Esophagus squamous epithelium (tissue), 5 donors: ENCODE results near the gene TLN1. TPM values are rescaled to one million over a fixed set of nuclear protein-coding genes. Genes with fewer than 3 reads are reported as not detected.

ENCODE experiments used
- DNase-seq: peaks from one replicate; lab custom pipeline; 2025; lab: John Stamatoyannopoulos, UW
- H3K27ac ChIP-seq, 4 donors: fragments of 200-600 bp; sonication (generic); one replicate each; pipeline ENCODE4 v1.5.1; 2016 to 2019; ENCODE audit warnings: mild to moderate bottlenecking in 1 of 4
- H3K27me3 ChIP-seq, 4 donors: fragments of 200-600 bp; sonication (generic); 1 replicate in 3 of 4; 2 replicates in 1 of 4; pipeline versions ENCODE4 v1.5.1 to v1.6.0; 2017 to 2021; ENCODE audit warnings: antibody characterized with exemption in 1 of 4
- H3K36me3 ChIP-seq, 3 donors: fragments of 200-600 bp; sonication (generic); one replicate each; pipeline ENCODE4 v1.5.1; 2016 to 2019
- H3K4me1 ChIP-seq, 3 donors: fragments of 200-600 bp; sonication (generic); one replicate each; pipeline ENCODE4 v1.5.1; 2017 to 2019
- H3K4me3 ChIP-seq, 4 donors: fragments of 200-600 bp; sonication (generic); 1 replicate in 3 of 4; 2 replicates in 1 of 4; pipeline ENCODE4 v1.5.1; 2016 to 2019; ENCODE audit warnings: mild to moderate bottlenecking in 2 of 4, moderate library complexity in 1 of 4
- H3K9me3 ChIP-seq, 3 donors: fragments of 200-600 bp; sonication (generic); one replicate each; pipeline ENCODE4 v1.5.1; 2016 to 2019
- POLR2A ChIP-seq, 4 donors: fragments of 450-650 bp; IDR thresholded peaks; one replicate each; pipeline ENCODE4 v1.6.1; 2017; ENCODE audit warnings: antibody characterized with exemption in 4 of 4, mild to moderate bottlenecking in 4 of 4, moderate library complexity in 3 of 4
- WGBS, 2 donors: methylation state at CpG; one replicate each; pipeline ENCODE4 v1.1.5; 2018; 5-methylcytosine and 5-hydroxymethylcytosine counted together
- intact Hi-C: fragments of 100-400 bp; cut with DNase I; formaldehyde crosslinking; loops from one replicate; pipeline ENCODE4 v1.15.0; 2022
- total RNA-seq, 4 donors: library from RNA; depleted of rRNA; stranded (reverse); fragments of >200 nt; gene quantifications; one replicate each; pipeline ENCODE4 v1.1.0, GENCODE V29; 2016
- TF ChIP-seq, protein P1 (sequence below), 6 experiments: fragments of 450-650 bp in 4 of 6; fragments of 200-600 bp in 2 of 6; sonication (generic) in 2 of 6; IDR thresholded peaks; one replicate each; pipeline ENCODE4 v1.5.1; 2016 to 2019; ENCODE audit warnings: antibody characterized with exemption in 6 of 6, mild to moderate bottlenecking in 4 of 6, moderate library complexity in 4 of 6
- donor health status: DM: yes; HTN: yes; CAD: no.

The TLN1 gene
- total RNA-seq, 4 donors from 2014 or later = 94.7 to 233 (median 112) TPM

- no peak for DNase-seq
- TF ChIP-seq, protein P1, sequence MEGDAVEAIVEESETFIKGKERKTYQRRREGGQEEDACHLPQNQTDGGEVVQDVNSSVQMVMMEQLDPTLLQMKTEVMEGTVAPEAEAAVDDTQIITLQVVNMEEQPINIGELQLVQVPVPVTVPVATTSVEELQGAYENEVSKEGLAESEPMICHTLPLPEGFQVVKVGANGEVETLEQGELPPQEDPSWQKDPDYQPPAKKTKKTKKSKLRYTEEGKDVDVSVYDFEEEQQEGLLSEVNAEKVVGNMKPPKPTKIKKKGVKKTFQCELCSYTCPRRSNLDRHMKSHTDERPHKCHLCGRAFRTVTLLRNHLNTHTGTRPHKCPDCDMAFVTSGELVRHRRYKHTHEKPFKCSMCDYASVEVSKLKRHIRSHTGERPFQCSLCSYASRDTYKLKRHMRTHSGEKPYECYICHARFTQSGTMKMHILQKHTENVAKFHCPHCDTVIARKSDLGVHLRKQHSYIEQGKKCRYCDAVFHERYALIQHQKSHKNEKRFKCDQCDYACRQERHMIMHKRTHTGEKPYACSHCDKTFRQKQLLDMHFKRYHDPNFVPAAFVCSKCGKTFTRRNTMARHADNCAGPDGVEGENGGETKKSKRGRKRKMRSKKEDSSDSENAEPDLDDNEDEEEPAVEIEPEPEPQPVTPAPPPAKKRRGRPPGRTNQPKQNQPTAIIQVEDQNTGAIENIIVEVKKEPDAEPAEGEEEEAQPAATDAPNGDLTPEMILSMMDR (IDR thresholded peaks at IDR 0.05) = no peak
- peaks cover 77 to 100% (median 86%) of the 10 kb centered on the region in 3 donors for H3K36me3 ChIP-seq
- peak overlapping the region in 3 of 4 donors; percentile 36 to 62 (median 60) for H3K27ac ChIP-seq
- H3K27me3 ChIP-seq = no peaks in the 10 kb centered on the region
- 91 to 93% methylated on average over 6 to 11 of the region's 13 CpGs for WGBS, 2 donors
- H3K4me3 ChIP-seq = no peak overlapping the region
- intact Hi-C loops = no loop called here
- no peaks in the 10 kb centered on the region for H3K4me1 ChIP-seq
- H3K9me3 ChIP-seq = no peaks in the 10 kb centered on the region
These were observed 17.3 kb downstream of the TLN1 start for GRCh38 chr9:35714579-35715252.

- H3K4me3 ChIP-seq = no peak overlapping the region
- 90 to 100% methylated on average over 1 to 6 of the region's 6 CpGs for WGBS, 2 donors
- no peaks in the 10 kb centered on the region for H3K9me3 ChIP-seq
- no peaks in the 10 kb centered on the region for H3K4me1 ChIP-seq
- DNase-seq = no peak
- H3K27me3 ChIP-seq = no peaks in the 10 kb centered on the region
- intact Hi-C loops = no loop called here
- H3K27ac ChIP-seq = peak overlapping the region in 3 of 4 donors; percentile 33 to 62 (median 36)
- peaks cover 71 to 100% (median 82%) of the 10 kb centered on the region in 3 donors for H3K36me3 ChIP-seq
- TF ChIP-seq, protein P1 (IDR thresholded peaks at IDR 0.05) = no peak
- TF ChIP-seq POLR2A (IDR thresholded peaks at IDR 0.05) = no peak
These were observed 17.9 kb downstream of the TLN1 start for GRCh38 chr9:35714123-35714522.

DNA sequence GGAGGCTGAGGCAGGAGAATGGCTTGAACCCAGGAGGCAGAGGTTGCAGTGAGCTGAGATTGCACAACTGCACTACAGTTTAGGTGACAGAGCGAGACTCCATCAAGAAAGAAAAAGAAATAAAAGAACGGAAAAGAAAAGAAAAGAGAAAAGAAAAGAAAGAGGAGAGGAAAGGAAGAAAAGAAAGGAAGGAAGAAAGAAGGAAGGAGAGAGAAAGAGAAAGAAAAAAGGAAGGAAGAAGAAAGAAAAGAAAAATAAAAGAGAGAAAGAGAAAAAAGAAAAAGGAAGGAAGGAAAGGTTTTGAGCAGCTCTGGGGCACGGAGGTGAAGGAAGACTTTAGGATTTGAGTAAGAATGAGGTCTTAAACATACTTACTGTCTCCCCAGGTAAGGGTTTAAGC lies 18.4 kb downstream of the TLN1 start:
- Histone ChIP-seq H3K27me3 (no peaks in the 10 kb centered on the region), H3K4me1 (no peaks in the 10 kb centered on the region), H3K27ac (peak overlapping the region in 3 of 4 donors; percentile 33 to 62 (median 36)), H3K36me3 (peaks cover 66 to 100% (median 80%) of the 10 kb centered on the region in 3 donors), H3K4me3 (no peak overlapping the region), H3K9me3 (no peaks in the 10 kb centered on the region)
- WGBS, 2 donors = 79 to 88% methylated on average over 3 of the region's 3 CpGs
- no peak for DNase-seq
- TF ChIP-seq POLR2A (IDR thresholded peaks at IDR 0.05) = no peak
- TF ChIP-seq, protein P1 (IDR thresholded peaks at IDR 0.05) = no peak
- intact Hi-C loops = no loop called here

DNA sequence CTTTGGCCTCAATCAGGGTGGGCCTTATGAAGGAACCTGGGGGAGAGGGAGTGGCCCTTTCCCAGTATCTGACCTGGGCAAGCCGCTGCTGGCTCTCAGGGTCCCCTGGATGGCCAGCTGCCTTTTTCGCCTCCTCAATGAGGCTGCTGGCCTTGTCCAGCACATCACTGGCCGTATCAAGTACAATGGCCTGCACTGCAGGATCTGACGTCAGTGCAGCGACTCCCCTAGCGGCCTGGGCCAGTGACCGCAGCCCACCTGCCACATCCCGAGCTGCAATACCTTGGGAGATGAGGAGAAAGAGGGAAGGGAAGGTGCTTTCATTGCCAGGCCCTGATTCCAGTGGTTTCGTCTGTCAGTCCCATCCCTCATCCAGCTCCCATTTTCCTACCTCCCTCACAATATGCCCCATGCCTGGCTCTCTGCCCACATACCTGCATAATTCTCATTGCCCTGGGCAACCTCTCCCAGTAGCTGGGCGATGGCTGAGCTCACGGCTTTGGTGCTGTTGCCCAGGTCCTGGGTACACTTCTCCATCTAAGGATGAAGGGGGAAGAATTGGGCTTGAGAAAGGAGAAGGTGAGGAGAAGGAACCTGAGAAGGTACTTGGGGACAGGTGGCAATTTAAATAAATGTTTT lies 19.1 kb downstream of the TLN1 start:
- DNase-seq = no peak
- no peaks in the 10 kb centered on the region for H3K4me1 ChIP-seq
- no peaks in the 10 kb centered on the region for H3K27me3 ChIP-seq
- H3K4me3 ChIP-seq = no peak overlapping the region
- no peak for TF ChIP-seq POLR2A (IDR thresholded peaks at IDR 0.05)
- TF ChIP-seq, protein P1 (IDR thresholded peaks at IDR 0.05) = no peak
- peaks cover 64 to 100% (median 81%) of the 10 kb centered on the region in 3 donors for H3K36me3 ChIP-seq
- 77 to 83% methylated on average over 9 to 10 of the region's 11 CpGs for WGBS, 2 donors
- no peaks in the 10 kb centered on the region for H3K9me3 ChIP-seq
- intact Hi-C loops = no loop called here
- peak overlapping the region in 1 of 4 donors; percentile 33 for H3K27ac ChIP-seq
